Stimulated activated CD8-positive, alpha-beta memory T cell treated with anti-CD3 and anti-CD28 coated beads, Interleukin-7, amount 100 ng/mL, for 24 hours (primary cell): ENCODE measurements around the gene DLGAP1.
A peak's percentile ranks its signal among the peaks of the same experiment; 100 is the strongest.
"Not testable (repeated sequence)": the region's sequence is repeated elsewhere in the genome, so short reads cannot be mapped to it uniquely, and the experiment has no call there.

Experiments
- DNase-seq: peaks from one replicate; pipeline ENCODE4 v3.0.0-alpha.2; 2020; ENCODE audit warnings: low read depth

Gene DLGAP1

GRCh38 chr18:3655254-3656050, 799.7 kb downstream of the DLGAP1 start:
- DNase-seq, result no peak

GRCh38 chr18:3654442-3655253, 800.5 kb downstream of the DLGAP1 start:
- DNase-seq, result no peak

- no peak for DNase-seq
These were observed 801.2 kb downstream of the DLGAP1 start for GRCh38 chr18:3653851-3654441.

- DNase-seq, result no peak
These were observed 801.8 kb downstream of the DLGAP1 start for GRCh38 chr18:3653263-3653850.

- peak; percentile 37 for DNase-seq
These were observed 802.5 kb downstream of the DLGAP1 start for GRCh38 chr18:3652380-3653262.

- DNase-seq, result no peak
These were observed 803.8 kb downstream of the DLGAP1 start for GRCh38 chr18:3651266-3651665.

- not testable (repeated sequence) for DNase-seq
These were observed 804.5 kb downstream of the DLGAP1 start for GRCh38 chr18:3650521-3651042.

GRCh38 chr18:3649633-3650426, 805.3 kb downstream of the DLGAP1 start:
- DNase-seq, result no peak

- no peak for DNase-seq
These were observed 805.9 kb downstream of the DLGAP1 start for GRCh38 chr18:3649135-3649632.

- DNase-seq, result no peak
These were observed 806.5 kb downstream of the DLGAP1 start for GRCh38 chr18:3648641-3649040.

- DNase-seq, result no peak
These were observed 806.9 kb downstream of the DLGAP1 start for GRCh38 chr18:3648200-3648599.

- DNase-seq, result no peak
These were observed 807.5 kb downstream of the DLGAP1 start for GRCh38 chr18:3647636-3648035.

- no peak for DNase-seq
These were observed 809.5 kb downstream of the DLGAP1 start for GRCh38 chr18:3645384-3646156.

GRCh38 chr18:3634250-3634939, 820.7 kb downstream of the DLGAP1 start:
- no peak for DNase-seq

GRCh38 chr18:3631887-3632286, 823.2 kb downstream of the DLGAP1 start:
- DNase-seq, result no peak

- DNase-seq, result no peak
These were observed 828.1 kb downstream of the DLGAP1 start for GRCh38 chr18:3626929-3627458.

GRCh38 chr18:3625742-3626091, 829.4 kb downstream of the DLGAP1 start:
- no peak for DNase-seq

- DNase-seq, result peak; percentile 28
These were observed 830.0 kb downstream of the DLGAP1 start for GRCh38 chr18:3624935-3625741.
